MM.1S (cell line): ENCODE results near the gene SLC35B1.

Experiments used
- EZH2 ChIP-seq: fragments of 300-600 bp; sonication (generic); optimal IDR thresholded peaks from 2 replicates; pipeline ENCODE3; 2017; ENCODE audit warnings: low read depth, mild to moderate bottlenecking, antibody characterized with exemption, low read length, mixed read lengths
- EZH2phosphoT487 ChIP-seq: fragments of 300-600 bp; sonication (generic); IDR thresholded peaks from 2 replicates; pipeline ENCODE4 v1.6.1; 2018; ENCODE audit warnings: antibody characterized with exemption, low read length
- TF ChIP-seq, protein P1 (sequence below): fragments of 300-600 bp; sonication (generic); IDR thresholded peaks from 2 replicates; pipeline ENCODE4 v1.5.1; 2016; ENCODE audit warnings: antibody characterized with exemption, low read length, mixed read lengths

DNA sequence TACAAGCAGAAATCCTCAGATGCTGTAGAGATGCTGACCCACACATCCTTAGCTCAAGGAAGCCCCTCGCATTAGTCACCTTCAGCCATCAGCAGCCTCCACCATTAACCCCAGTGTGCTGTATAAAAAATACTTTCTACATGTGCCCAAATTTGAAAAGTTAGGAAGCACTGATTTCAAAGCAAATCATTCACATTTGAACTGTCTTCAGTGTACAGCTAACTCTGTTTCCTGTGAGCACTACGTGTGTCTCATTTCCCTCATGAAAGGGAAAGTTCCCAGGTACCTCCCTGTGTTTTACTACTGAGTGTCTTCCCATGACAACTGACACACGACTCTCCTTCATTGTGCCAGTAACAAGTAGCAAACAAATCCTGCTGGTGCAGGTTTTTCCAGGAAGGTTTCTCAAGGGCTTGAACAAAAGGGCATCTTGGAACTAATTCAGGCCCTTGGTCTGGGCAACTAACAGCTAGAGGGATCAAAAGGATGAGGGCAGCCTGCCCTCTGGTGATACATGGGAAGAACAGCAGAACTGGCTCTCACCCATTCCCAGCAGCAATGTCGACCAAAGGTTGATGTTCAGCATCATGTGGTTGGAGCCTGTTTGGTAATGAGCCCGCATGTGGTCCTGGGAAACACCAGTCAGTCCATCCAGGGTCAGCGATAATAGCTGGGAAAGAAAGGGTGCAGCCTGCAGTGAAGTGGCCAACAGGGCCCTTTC, 4.0 kb downstream of the SLC35B1 start:
- no peak for TF ChIP-seq EZH2phosphoT487
- TF ChIP-seq, protein P1, sequence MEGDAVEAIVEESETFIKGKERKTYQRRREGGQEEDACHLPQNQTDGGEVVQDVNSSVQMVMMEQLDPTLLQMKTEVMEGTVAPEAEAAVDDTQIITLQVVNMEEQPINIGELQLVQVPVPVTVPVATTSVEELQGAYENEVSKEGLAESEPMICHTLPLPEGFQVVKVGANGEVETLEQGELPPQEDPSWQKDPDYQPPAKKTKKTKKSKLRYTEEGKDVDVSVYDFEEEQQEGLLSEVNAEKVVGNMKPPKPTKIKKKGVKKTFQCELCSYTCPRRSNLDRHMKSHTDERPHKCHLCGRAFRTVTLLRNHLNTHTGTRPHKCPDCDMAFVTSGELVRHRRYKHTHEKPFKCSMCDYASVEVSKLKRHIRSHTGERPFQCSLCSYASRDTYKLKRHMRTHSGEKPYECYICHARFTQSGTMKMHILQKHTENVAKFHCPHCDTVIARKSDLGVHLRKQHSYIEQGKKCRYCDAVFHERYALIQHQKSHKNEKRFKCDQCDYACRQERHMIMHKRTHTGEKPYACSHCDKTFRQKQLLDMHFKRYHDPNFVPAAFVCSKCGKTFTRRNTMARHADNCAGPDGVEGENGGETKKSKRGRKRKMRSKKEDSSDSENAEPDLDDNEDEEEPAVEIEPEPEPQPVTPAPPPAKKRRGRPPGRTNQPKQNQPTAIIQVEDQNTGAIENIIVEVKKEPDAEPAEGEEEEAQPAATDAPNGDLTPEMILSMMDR = peak; percentile 52
- no peak for TF ChIP-seq EZH2
